ENCODE measurements around the gene TMPO. TPM values are rescaled to one million over a fixed set of nuclear protein-coding genes. Genes with fewer than 3 reads are reported as not detected.
A peak's percentile ranks its signal among the peaks of the same experiment; 100 is the strongest.

TMPO gene
- total RNA-seq, 1 experiment from 2014 or later: 124 TPM

DNA sequence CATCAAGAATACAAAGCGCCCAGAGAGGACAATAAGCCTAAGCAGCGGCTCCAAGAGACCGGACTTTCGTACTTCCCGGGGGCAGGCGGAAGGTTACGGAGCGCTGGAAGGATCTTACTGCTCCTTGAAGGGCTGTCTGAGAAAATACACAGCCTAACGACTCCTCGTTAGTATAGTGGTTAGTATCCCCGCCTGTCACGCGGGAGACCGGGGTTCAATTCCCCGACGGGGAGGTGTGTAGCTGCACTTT is 12.1 kb upstream of the TMPO start:
- Histone ChIP-seq H3K27ac (ENCODE audit: low read length) (peak overlapping the region; percentile 97), H3K4me3 (ENCODE audit: low read depth in 2 of 2, low read length in 2 of 2) (peak overlapping the region; percentile 76 to 86), H3K36me3 (ENCODE audit: control insufficient read depth, insufficient read depth, low read length) (no peaks in the 10 kb centered on the region), H3K4me1 (ENCODE audit: control insufficient read depth, insufficient read depth, low read length) (0 out of 2 replicates have a peak, but pooled peaks cover 5% of the 10 kb centered on the region), H3K9me3 (ENCODE audit: control insufficient read depth, insufficient read depth, low read depth, low read length) (no peaks in the 10 kb centered on the region), H3K27me3 (ENCODE audit: control insufficient read depth, insufficient read depth, low read length) (no peaks in the 10 kb centered on the region)
- in situ Hi-C loops (cut with HindIII; ENCODE audit: low pct_unique_long_range_greater_than_20kb, low sequenced_read_pairs): no loop called here
- DNase-seq (ENCODE audit: low read depth, low spot score) (peak; percentile 95), ATAC-seq (peak; percentile 87)
- no TSS peak for BruUV-seq (replicated peaks)
- TF ChIP-seq SIN3A (IDR thresholded peaks at IDR 0.05; ENCODE audit: borderline replicate concordance, insufficient read depth, low read depth, low read length): no peak
- TF ChIP-seq, protein P1, sequence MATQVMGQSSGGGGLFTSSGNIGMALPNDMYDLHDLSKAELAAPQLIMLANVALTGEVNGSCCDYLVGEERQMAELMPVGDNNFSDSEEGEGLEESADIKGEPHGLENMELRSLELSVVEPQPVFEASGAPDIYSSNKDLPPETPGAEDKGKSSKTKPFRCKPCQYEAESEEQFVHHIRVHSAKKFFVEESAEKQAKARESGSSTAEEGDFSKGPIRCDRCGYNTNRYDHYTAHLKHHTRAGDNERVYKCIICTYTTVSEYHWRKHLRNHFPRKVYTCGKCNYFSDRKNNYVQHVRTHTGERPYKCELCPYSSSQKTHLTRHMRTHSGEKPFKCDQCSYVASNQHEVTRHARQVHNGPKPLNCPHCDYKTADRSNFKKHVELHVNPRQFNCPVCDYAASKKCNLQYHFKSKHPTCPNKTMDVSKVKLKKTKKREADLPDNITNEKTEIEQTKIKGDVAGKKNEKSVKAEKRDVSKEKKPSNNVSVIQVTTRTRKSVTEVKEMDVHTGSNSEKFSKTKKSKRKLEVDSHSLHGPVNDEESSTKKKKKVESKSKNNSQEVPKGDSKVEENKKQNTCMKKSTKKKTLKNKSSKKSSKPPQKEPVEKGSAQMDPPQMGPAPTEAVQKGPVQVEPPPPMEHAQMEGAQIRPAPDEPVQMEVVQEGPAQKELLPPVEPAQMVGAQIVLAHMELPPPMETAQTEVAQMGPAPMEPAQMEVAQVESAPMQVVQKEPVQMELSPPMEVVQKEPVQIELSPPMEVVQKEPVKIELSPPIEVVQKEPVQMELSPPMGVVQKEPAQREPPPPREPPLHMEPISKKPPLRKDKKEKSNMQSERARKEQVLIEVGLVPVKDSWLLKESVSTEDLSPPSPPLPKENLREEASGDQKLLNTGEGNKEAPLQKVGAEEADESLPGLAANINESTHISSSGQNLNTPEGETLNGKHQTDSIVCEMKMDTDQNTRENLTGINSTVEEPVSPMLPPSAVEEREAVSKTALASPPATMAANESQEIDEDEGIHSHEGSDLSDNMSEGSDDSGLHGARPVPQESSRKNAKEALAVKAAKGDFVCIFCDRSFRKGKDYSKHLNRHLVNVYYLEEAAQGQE (IDR thresholded peaks at IDR 0.05; ENCODE audit: insufficient read depth in 1 of 2, low read depth in 2 of 2, low read length in 1 of 2): no peak
- TF ChIP-seq TCF7L2 (IDR thresholded peaks at IDR 0.05; ENCODE audit: low read depth, low read length): no peak
- TF ChIP-seq, protein P2, sequence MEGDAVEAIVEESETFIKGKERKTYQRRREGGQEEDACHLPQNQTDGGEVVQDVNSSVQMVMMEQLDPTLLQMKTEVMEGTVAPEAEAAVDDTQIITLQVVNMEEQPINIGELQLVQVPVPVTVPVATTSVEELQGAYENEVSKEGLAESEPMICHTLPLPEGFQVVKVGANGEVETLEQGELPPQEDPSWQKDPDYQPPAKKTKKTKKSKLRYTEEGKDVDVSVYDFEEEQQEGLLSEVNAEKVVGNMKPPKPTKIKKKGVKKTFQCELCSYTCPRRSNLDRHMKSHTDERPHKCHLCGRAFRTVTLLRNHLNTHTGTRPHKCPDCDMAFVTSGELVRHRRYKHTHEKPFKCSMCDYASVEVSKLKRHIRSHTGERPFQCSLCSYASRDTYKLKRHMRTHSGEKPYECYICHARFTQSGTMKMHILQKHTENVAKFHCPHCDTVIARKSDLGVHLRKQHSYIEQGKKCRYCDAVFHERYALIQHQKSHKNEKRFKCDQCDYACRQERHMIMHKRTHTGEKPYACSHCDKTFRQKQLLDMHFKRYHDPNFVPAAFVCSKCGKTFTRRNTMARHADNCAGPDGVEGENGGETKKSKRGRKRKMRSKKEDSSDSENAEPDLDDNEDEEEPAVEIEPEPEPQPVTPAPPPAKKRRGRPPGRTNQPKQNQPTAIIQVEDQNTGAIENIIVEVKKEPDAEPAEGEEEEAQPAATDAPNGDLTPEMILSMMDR (IDR thresholded peaks at IDR 0.05): no peak
- TF ChIP-seq POLR2AphosphoS5 (IDR thresholded peaks at IDR 0.05; ENCODE audit: low read depth, low read length): no peak
- intact Hi-C loops (cut with micrococcal nuclease; ENCODE audit: unreplicated experiment): no loop called here
- POLR2A ChIA-PET: no interaction called here
- CTCF ChIA-PET: no interaction called here

DNA sequence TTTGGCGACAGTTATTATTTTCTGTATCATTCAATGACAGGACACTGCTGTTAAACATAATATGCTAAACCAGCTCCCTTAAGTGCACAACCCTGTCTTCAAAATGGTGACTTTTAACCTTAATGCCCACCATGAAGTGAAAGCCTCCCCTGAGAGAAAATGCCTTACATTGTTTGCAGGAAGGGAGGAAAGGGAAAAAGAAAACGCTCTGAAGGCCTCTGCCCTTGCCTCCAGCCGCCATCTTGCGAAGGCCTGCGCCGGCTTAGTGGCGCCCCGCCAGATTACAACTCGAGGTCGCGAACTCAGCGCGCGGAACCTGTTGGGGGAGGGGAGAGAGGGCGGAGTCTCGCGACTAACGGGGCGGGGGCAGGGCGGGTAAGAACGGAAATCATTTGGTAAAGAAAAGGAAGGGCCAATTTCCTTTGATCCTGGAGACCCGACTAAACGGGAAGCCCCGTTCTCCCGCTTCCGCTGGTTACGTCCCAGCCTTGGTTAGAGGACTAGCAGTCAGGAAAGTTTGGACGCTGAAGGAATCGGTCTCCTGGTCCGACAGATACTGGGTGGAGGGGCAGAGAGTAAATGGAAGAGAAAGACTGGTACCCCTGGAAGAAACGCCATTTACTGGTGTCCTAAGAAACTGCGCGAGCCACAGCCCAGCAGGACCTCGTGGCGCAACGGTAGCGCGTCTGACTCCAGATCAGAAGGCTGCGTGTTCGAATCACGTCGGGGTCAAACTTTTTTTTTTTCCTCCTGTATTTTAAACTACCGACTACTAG is 11.6 kb upstream of the TMPO start:
- in situ Hi-C loops (cut with HindIII; ENCODE audit: low pct_unique_long_range_greater_than_20kb, low sequenced_read_pairs) (no loop called here), intact Hi-C loops (cut with micrococcal nuclease; ENCODE audit: unreplicated experiment) (no loop called here)
- no peaks in the 10 kb centered on the region for H3K27me3 ChIP-seq (ENCODE audit: control insufficient read depth, insufficient read depth, low read length)
- H3K9me3 ChIP-seq (ENCODE audit: control insufficient read depth, insufficient read depth, low read depth, low read length): no peaks in the 10 kb centered on the region
- peak; percentile 68; the same call in 1 of the 2 replicates for TF ChIP-seq SIN3A (IDR thresholded peaks at IDR 0.05; ENCODE audit: borderline replicate concordance, insufficient read depth, low read depth, low read length)
- TF ChIP-seq, protein P1 (IDR thresholded peaks at IDR 0.05; ENCODE audit: insufficient read depth in 1 of 2, low read depth in 2 of 2, low read length in 1 of 2): no peak
- TF ChIP-seq TCF7L2 (IDR thresholded peaks at IDR 0.05; ENCODE audit: low read depth, low read length): peak; percentile 97
- peak; percentile 90; the same call in 1 of the 2 replicates for TF ChIP-seq POLR2AphosphoS5 (IDR thresholded peaks at IDR 0.05; ENCODE audit: low read depth, low read length)
- TF ChIP-seq, protein P2 (IDR thresholded peaks at IDR 0.05): no peak
- H3K36me3 ChIP-seq (ENCODE audit: control insufficient read depth, insufficient read depth, low read length): no peaks in the 10 kb centered on the region
- BruUV-seq (replicated peaks): no TSS peak
- H3K4me1 ChIP-seq (ENCODE audit: control insufficient read depth, insufficient read depth, low read length): 0 out of 2 replicates have a peak, but pooled peaks cover 5% of the 10 kb centered on the region
- ChIA-PET CTCF (no interaction called here), POLR2A (no interaction called here)
- peak overlapping the region; percentile 76 to 86 for H3K4me3 ChIP-seq (ENCODE audit: low read depth in 2 of 2, low read length in 2 of 2)
- peak overlapping the region; percentile 97 for H3K27ac ChIP-seq (ENCODE audit: low read length)
- peak; percentile 86 for ATAC-seq
- DNase-seq (ENCODE audit: low read depth, low spot score): peak; percentile 87
